K562 (cell line): Measurements from ENCODE around the gene IL1RL1. TPM values are rescaled to one million over a fixed set of nuclear protein-coding genes. Genes with fewer than 3 reads are reported as not detected.

ENCODE experiments used
- ATAC-seq: fragments of 200-7000 bp; cut with Tn5 transposase; 3 replicates; pipeline ENCODE4 v1.9.1; 2020; ENCODE audit warnings: moderate library complexity
- BruUV-seq: library from RNA; stranded (reverse); fragments of 400-500 nt; replicated peaks from 2 replicates; lab custom pipeline; 2021; lab: Mats Ljungman, UMichigan
- CTCF ChIA-PET: fragments of 300-600 bp; formaldehyde crosslinking; extraction: SDS; loops from one replicate; lab custom pipeline; 2021; ENCODE audit warnings: low intra/inter-chr PET ratio; lab: Yijun Ruan, JAX
- POLR2A ChIA-PET: fragments of 300-600, 350-650 bp; sonication (Branson Sonifier 250); formaldehyde crosslinking; extraction: SDS; loops from one replicate; lab custom pipeline; 2021; ENCODE audit warnings: antibody characterized with exemption, inconsistent platforms; lab: Yijun Ruan, JAX
- DNase-seq, 4 experiments: peaks; one replicate each; pipeline versions ENCODE4 v3.0.0 to v3.0.0-alpha.2; 2011 to 2018; ENCODE audit warnings: low spot score in 3 of 4, mixed read lengths in 3 of 4; ENCODE audit errors: extremely low read depth in 1 of 4
- FAIRE-seq: peaks from 2 replicates; lab custom pipeline; 2011; peaks lifted over from hg19 to GRCh38; lab: Jason Lieb, UNC
- H2AFZ ChIP-seq: 2 replicates; pipeline ENCODE4 v1.6.0; 2011; ENCODE audit warnings: low read depth, low read length, control low read depth, inconsistent platforms
- H3K27ac ChIP-seq: fragments of 200-600 bp; 3 replicates; pipeline ENCODE4 v1.8.0; 2011; ENCODE audit warnings: low read depth, mild to moderate bottlenecking, control low read depth, inconsistent platforms, low read length, moderate library complexity, mixed read lengths; ENCODE audit errors: extremely low read depth
- H3K27me3 ChIP-seq, 2 experiments: fragments of 300-600 bp in 1 of 2; 2 replicates in 1 of 2; 3 replicates in 1 of 2; pipeline versions ENCODE4 v1.6.0 to v1.8.0; 2011; ENCODE audit warnings: inconsistent platforms in 2 of 2, low read length in 2 of 2, mild to moderate bottlenecking in 1 of 2, mixed read lengths in 1 of 2, moderate library complexity in 1 of 2; ENCODE audit not compliant: control insufficient read depth in 2 of 2, insufficient read depth in 2 of 2
- H3K36me3 ChIP-seq: fragments of 300-600 bp; 3 replicates; pipeline ENCODE4 v1.8.0; 2011; ENCODE audit warnings: mild to moderate bottlenecking, low read length, inconsistent platforms; ENCODE audit not compliant: control insufficient read depth, insufficient read depth
- H3K4me1 ChIP-seq, 2 experiments: fragments of 200-600 bp in 1 of 2; replicated peaks in 1 of 2; 2 replicates in 1 of 2; 3 replicates in 1 of 2; pipeline versions ENCODE4 v1.5.1 to v1.8.0; 2011; ENCODE audit warnings: inconsistent platforms in 2 of 2, low read length in 2 of 2, mild to moderate bottlenecking in 1 of 2, mixed read lengths in 1 of 2, moderate library complexity in 1 of 2; ENCODE audit not compliant: control insufficient read depth in 2 of 2, insufficient read depth in 2 of 2
- H3K4me2 ChIP-seq: 2 replicates; pipeline ENCODE4 v1.6.1; 2011; ENCODE audit warnings: low read length, control low read depth, inconsistent platforms, mixed read lengths; ENCODE audit not compliant: insufficient read depth
- H3K4me3 ChIP-seq: fragments of 200-600 bp; sonication (generic), shearing (Covaris generic); 2 replicates; pipeline ENCODE4 v1.5.1; 2016; ENCODE audit warnings: control low read depth, inconsistent platforms
- H3K79me2 ChIP-seq: fragments of 200-600 bp; 3 replicates; pipeline ENCODE4 v1.8.0; 2011; ENCODE audit warnings: low read length, inconsistent platforms; ENCODE audit not compliant: control insufficient read depth, insufficient read depth
- H3K9ac ChIP-seq, 2 experiments: 2 replicates each; pipeline versions ENCODE4 v1.6.0 to v1.6.1; 2011; ENCODE audit warnings: low read depth in 2 of 2, low read length in 2 of 2, control low read depth in 1 of 2, inconsistent platforms in 1 of 2, mild to moderate bottlenecking in 1 of 2, mixed read lengths in 1 of 2; ENCODE audit not compliant: insufficient read depth in 1 of 2
- H3K9me1 ChIP-seq: one replicate; pipeline ENCODE4 v1.6.0; 2011; ENCODE audit warnings: inconsistent platforms, mild to moderate bottlenecking, low read length, moderate library complexity; ENCODE audit not compliant: control insufficient read depth, insufficient read depth
- H3K9me3 ChIP-seq: replicated peaks from 2 replicates; pipeline ENCODE4 v1.5.1; 2011; ENCODE audit warnings: low read depth, low read length, inconsistent platforms; ENCODE audit not compliant: control insufficient read depth, insufficient read depth
- H4K20me1 ChIP-seq: replicated peaks from 2 replicates; pipeline ENCODE4 v1.6.1; 2011; ENCODE audit warnings: low read length, inconsistent platforms, mixed read lengths; ENCODE audit not compliant: control insufficient read depth, insufficient read depth
- BMI1 ChIP-seq: fragments of 150-350 bp; IDR thresholded peaks from 2 replicates; pipeline ENCODE4 v1.6.1; 2014; ENCODE audit warnings: low read length
- CBFB ChIP-seq: sonication (generic); formaldehyde crosslinking; IDR thresholded peaks from 2 replicates; pipeline ENCODE4 v1.4.0; 2020; ENCODE audit warnings: mild to moderate bottlenecking, missing genetic modification reagents
- CTBP1 ChIP-seq: fragments of 450-650 bp; IDR thresholded peaks from 2 replicates; pipeline ENCODE4 v1.6.1; 2016; ENCODE audit warnings: borderline replicate concordance
- DDX20 ChIP-seq: fragments of 450-650 bp; IDR thresholded peaks from 2 replicates; pipeline ENCODE4 v1.6.1; 2016; ENCODE audit warnings: missing genetic modification characterization, low read depth, mild to moderate bottlenecking, missing compliant biosample characterization, moderate library complexity
- MED1 ChIP-seq: sonication (generic); formaldehyde crosslinking; IDR thresholded peaks from 2 replicates; pipeline ENCODE4 v1.8.1; 2023; ENCODE audit warnings: missing genetic modification reagents, borderline replicate concordance
- MIER1 ChIP-seq: fragments of 450-650 bp; IDR thresholded peaks from 2 replicates; pipeline ENCODE4 v1.6.1; 2016; ENCODE audit warnings: antibody characterized with exemption, mild to moderate bottlenecking, low read depth
- MTF1 ChIP-seq: fragments of 250-450 bp; sonication (Bioruptor Pico); IDR thresholded peaks from 2 replicates; pipeline ENCODE4 v1.9.0; 2021; ENCODE audit warnings: moderate library complexity, mild to moderate bottlenecking, inconsistent platforms, borderline replicate concordance
- SREBF2 ChIP-seq: sonication (generic); formaldehyde crosslinking; IDR thresholded peaks from 2 replicates; pipeline ENCODE4 v1.4.0; 2020; ENCODE audit warnings: mild to moderate bottlenecking, missing genetic modification reagents
- ZBTB11 ChIP-seq, 3 experiments: fragments of 200-800 bp in 1 of 3; fragments of 250-450 bp in 1 of 3; fragments of 450-650 bp in 1 of 3; sonication (Bioruptor Pico) in 1 of 3; sonication (Bioruptor generic) in 1 of 3; formaldehyde crosslinking in 1 of 3; IDR thresholded peaks; 2 replicates each; pipeline versions ENCODE4 v1.6.1 to v1.8.0; 2016 to 2022; ENCODE audit warnings: mild to moderate bottlenecking in 2 of 3, missing genetic modification characterization in 2 of 3, missing compliant biosample characterization in 1 of 3, moderate library complexity in 1 of 3
- ZNF766 ChIP-seq: fragments of 200-800 bp; sonication (Bioruptor generic); conservative IDR thresholded peaks from 2 replicates; pipeline ENCODE4 v1.6.1; 2016; ENCODE audit warnings: missing genetic modification characterization, missing compliant biosample characterization
- WGBS: fragments of 100-300 bp; shearing (Covaris generic); methylation state at CpG from one replicate; pipeline ENCODE4 v1.1.6; 2016; ENCODE audit warnings: low coverage, mixed read lengths; ENCODE audit not compliant: insufficient coverage; ENCODE audit errors: missing lambda C conversion rate; 5-methylcytosine and 5-hydroxymethylcytosine counted together
- in situ Hi-C: fragments of 300-500 bp; cut with MboI; formaldehyde crosslinking; loops from 4 replicates; pipeline ENCODE4 v1.15.0; 2018; ENCODE audit warnings: inconsistent platforms, mixed read lengths
- intact Hi-C: fragments of 100-400 bp; cut with micrococcal nuclease; formaldehyde crosslinking; loops from 2 replicates; pipeline ENCODE4 v1.14.2; 2022
- polyA plus RNA-seq, 8 experiments: library from polyadenylated mRNA; depleted of rRNA in 4 of 8; stranded (reverse) in 5 of 8; unstranded in 3 of 8; fragments of >200 nt; fragmentation: Nextera tagmentation in 2 of 8; fragmentation: Illumina TruSeq in 1 of 8; extraction: Ambion mirVana in 2 of 8; extraction: Trizol in 1 of 8; gene quantifications; 2 replicates each; pipeline versions ENCODE4 v1.2.1 to v1.2.3, GENCODE V29; 2011 to 2014; ENCODE audit warnings: inconsistent platforms in 1 of 8, missing spikeins in 1 of 8
- total RNA-seq, 7 experiments: library from RNA; depleted of rRNA in 6 of 7; stranded (reverse); fragments of >200 nt in 6 of 7; fragmentation: Illumina TruSeq in 2 of 7; extraction: Trizol in 2 of 7; gene quantifications; 2 replicates each; pipeline versions ENCODE4 v1.2.1 to v1.2.3, GENCODE V29; 2011 to 2021; ENCODE audit warnings: low replicate concordance in 1 of 7
- TF ChIP-seq, protein P1 (sequence below): fragments of 250-450 bp; sonication (Bioruptor Pico); IDR thresholded peaks from 2 replicates; pipeline ENCODE4 v1.5.0; 2022; ENCODE audit warnings: mild to moderate bottlenecking

The IL1RL1 gene
- total and polyA plus RNA-seq, 9 of the 15 experiments (the other 6 are each of a cell fraction or from before 2014, with no cell fraction given) = 0.06 to 3.3 (median 0.59) TPM

DNA sequence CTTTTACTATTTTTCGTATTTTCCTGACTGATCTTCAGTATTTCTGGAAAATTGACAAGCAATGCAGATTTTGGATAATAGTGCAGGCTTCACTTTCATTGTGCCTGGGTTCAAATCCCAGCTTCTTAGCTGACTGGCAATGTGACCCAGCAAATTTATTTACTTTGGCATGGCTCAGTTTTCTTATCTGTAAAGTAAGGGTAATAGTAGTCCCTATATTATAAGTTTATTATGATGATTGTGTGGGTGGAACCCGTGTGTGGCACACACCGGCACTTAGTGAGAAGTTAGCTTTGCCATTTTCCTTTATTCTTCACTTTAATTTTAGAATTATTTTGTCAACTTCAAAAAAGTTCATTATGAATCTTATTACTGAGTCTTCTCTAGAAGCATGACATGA, 7.8 kb upstream of the IL1RL1 start:
- BruUV-seq = no TSS peak
- in situ Hi-C loops = no loop called here
- Histone ChIP-seq H3K4me1 (peaks cover 0 to 14% of the 10 kb centered on the region in 2 experiments; a peak in 2 of 5 replicates), H3K79me2 (no peaks in the 10 kb centered on the region), H2AFZ (no peak overlapping the region), H3K4me2 (no peak overlapping the region), H3K4me3 (no peak overlapping the region), H3K36me3 (no peaks in the 10 kb centered on the region), H3K9ac (no peak overlapping the region), H3K9me1 (no peaks in the 10 kb centered on the region), H4K20me1 (no peaks in the 10 kb centered on the region), H3K27ac (no peak overlapping the region), H3K9me3 (no peaks in the 10 kb centered on the region), H3K27me3 (no peaks in the 10 kb centered on the region)
- WGBS = 18% methylated on average over 3 of the region's 3 CpGs
- no peak for FAIRE-seq
- no peak for DNase-seq
- ChIA-PET POLR2A (no interaction called here), CTCF (no interaction called here)
- ATAC-seq = no peak
- intact Hi-C loops = loop anchor here (5.0 kb wide), 1 partner anchor 54 kb away; the partner anchor contains the start of gene IL18R1
- TF ChIP-seq ZBTB11 (CRISPR knock-in tag; IDR thresholded peaks at IDR 0.05) (no peak), SREBF2 (CRISPR knock-in tag) (no peak), MTF1 (CRISPR knock-in tag) (no peak), ZNF766 (CRISPR knock-in tag) (no peak), MED1 (no peak), CBFB (no peak), BMI1 (no peak), DDX20 (tag) (no peak), CTBP1 (no peak), MIER1 (no peak)
- TF ChIP-seq, protein P1, sequence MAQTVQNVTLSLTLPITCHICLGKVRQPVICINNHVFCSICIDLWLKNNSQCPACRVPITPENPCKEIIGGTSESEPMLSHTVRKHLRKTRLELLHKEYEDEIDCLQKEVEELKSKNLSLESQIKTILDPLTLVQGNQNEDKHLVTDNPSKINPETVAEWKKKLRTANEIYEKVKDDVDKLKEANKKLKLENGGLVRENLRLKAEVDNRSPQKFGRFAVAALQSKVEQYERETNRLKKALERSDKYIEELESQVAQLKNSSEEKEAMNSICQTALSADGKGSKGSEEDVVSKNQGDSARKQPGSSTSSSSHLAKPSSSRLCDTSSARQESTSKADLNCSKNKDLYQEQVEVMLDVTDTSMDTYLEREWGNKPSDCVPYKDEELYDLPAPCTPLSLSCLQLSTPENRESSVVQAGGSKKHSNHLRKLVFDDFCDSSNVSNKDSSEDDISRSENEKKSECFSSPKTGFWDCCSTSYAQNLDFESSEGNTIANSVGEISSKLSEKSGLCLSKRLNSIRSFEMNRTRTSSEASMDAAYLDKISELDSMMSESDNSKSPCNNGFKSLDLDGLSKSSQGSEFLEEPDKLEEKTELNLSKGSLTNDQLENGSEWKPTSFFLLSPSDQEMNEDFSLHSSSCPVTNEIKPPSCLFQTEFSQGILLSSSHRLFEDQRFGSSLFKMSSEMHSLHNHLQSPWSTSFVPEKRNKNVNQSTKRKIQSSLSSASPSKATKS (CRISPR knock-in tag) = no peak
